Measurements from ENCODE around the gene LYPD1. TPM values are rescaled to one million over a fixed set of nuclear protein-coding genes. Genes with fewer than 3 reads are reported as not detected.

LYPD1 gene
- total RNA-seq, 1 donor from 2014 or later: 5.5 TPM

DNA sequence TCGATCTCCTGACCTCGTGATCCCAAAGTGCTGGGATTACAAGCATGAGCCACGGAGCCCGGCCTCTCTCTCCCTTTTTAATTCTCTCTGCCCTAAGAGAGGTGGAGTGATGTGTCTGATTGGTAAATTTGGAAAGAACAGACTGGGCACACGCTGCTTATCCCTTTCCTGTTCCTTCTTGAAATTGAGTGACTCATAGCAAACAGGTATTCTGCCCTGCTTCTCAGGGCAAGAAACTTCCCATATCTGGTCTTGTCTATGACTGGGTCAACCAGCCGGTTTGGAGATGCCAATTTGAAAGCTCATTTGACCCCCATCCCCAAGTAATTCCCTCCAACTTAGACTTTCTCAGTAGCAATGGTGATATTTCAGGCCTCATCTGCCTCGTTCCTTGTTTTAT, 15.0 kb downstream of the LYPD1 start:
- H3K4me3 Mint-ChIP-seq: no peak overlapping the region

DNA sequence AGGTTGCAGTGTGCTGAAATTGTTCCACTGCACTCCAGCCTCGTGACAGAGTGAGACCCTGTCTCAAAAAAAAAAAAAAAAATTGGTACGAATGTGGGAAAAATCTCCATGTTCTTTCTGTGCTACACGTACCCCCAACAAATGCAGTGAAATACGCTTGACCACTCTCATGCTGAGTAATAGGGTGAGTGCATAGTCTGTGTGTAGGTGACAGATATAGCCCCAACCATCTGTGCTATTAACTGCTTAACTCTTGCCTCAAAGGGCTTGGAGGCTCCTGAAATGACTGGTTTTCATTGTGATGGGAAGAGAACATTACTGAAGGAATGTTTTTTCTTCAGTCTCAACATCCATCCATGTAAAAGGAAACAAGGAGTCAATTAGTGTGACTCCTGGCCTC, 15.7 kb downstream of the LYPD1 start:
- H3K27me3 Mint-ChIP-seq (ENCODE audit: low read depth): no peaks in the 10 kb centered on the region

More for the DNA sequence above, 15.0 kb downstream of the LYPD1 start:
- TF ChIP-seq, protein P1, sequence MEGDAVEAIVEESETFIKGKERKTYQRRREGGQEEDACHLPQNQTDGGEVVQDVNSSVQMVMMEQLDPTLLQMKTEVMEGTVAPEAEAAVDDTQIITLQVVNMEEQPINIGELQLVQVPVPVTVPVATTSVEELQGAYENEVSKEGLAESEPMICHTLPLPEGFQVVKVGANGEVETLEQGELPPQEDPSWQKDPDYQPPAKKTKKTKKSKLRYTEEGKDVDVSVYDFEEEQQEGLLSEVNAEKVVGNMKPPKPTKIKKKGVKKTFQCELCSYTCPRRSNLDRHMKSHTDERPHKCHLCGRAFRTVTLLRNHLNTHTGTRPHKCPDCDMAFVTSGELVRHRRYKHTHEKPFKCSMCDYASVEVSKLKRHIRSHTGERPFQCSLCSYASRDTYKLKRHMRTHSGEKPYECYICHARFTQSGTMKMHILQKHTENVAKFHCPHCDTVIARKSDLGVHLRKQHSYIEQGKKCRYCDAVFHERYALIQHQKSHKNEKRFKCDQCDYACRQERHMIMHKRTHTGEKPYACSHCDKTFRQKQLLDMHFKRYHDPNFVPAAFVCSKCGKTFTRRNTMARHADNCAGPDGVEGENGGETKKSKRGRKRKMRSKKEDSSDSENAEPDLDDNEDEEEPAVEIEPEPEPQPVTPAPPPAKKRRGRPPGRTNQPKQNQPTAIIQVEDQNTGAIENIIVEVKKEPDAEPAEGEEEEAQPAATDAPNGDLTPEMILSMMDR (IDR thresholded peaks at IDR 0.05; ENCODE audit: unreplicated experiment): no peak
- Mint-ChIP-seq H3K36me3 (no peaks in the 10 kb centered on the region), H3K27me3 (ENCODE audit: low read depth) (no peaks in the 10 kb centered on the region), H3K4me1 (peaks cover 9% of the 10 kb centered on the region), H3K27ac (no peak overlapping the region), H3K9me3 (no peaks in the 10 kb centered on the region)
- no peak for DNase-seq (ENCODE audit: low spot score in 2 of 2, unreplicated experiment in 2 of 2)

DNA sequence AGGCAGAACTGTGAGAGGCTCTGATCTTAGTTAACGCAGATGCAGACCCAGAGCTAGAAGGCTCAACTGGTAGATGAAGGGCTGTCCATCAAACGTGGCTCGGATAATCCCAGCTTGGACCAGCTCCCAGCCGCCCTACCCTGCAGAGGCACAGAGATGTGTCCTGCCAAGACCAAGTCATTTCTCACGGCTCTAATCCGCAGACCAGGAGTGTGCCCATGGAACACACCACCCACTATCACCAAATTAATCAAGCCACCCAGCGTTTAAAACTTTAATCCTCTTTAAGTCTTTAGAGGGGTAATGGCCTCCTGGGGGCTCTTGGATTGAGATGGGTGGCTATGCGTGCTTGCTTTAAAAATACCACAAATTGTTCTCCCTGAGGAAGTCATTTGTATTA, 17.5 kb downstream of the LYPD1 start:
- Mint-ChIP-seq H3K36me3 (no peaks in the 10 kb centered on the region), H3K27ac (no peak overlapping the region)
- no peak for DNase-seq (ENCODE audit: low spot score in 2 of 2, unreplicated experiment in 2 of 2)

More for the DNA sequence above, 15.7 kb downstream of the LYPD1 start:
- peaks cover 9% of the 10 kb centered on the region for H3K4me1 Mint-ChIP-seq
- H3K36me3 Mint-ChIP-seq: no peaks in the 10 kb centered on the region
- TF ChIP-seq, protein P1 (IDR thresholded peaks at IDR 0.05; ENCODE audit: unreplicated experiment): no peak
- no peak for DNase-seq (ENCODE audit: low spot score in 2 of 2, unreplicated experiment in 2 of 2)
- H3K27ac Mint-ChIP-seq: no peak overlapping the region
- no peaks in the 10 kb centered on the region for H3K9me3 Mint-ChIP-seq
- no peak overlapping the region for H3K4me3 Mint-ChIP-seq

DNA sequence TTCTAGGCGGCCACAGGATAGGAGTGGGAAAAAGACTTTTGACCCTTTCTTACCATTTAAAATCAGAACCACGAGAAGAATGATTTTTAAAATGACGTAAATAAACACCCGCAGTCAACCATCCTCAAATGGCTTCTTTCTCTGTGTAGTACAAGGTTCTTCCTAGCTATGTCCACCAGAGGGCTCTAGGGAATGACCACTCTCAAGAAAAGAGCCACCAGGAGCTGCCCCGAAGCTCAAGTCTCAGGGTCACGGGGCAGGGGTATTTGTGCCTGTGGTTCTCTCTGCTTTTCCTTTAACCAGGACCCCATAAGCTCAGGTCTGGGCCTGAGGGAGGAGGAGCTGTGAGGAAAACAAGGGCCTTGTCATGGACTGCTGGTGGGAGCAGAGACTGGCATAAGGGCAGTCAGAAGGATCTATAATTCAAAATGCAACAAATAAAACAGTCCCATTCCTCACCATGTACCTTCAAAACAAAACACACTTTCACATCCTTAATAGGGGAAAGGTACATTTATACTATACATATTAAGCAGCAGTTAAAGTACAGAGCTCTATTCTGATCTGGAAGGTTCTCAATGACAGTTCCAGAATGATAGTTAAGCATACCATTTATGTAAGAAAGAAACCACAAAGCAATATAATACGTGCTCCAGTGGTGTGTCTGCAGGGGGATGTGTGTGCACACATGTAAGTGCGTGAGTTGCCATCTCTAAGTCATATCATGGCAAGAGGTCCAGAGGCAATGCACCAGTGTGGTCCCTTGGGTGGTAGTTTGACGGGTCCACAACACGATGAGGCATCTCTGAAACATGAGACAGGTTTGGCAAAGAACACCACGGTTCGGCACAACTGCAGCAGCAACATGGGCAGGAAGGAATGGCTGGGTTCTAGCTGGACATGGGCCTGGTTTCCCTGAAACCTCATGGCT, 18.6 kb downstream of the LYPD1 start:
- Mint-ChIP-seq H3K27me3 (ENCODE audit: low read depth) (peaks cover 6% of the 10 kb centered on the region), H3K4me3 (no peak overlapping the region), H3K36me3 (no peaks in the 10 kb centered on the region), H3K9me3 (no peaks in the 10 kb centered on the region), H3K27ac (no peak overlapping the region), H3K4me1 (peaks cover 7% of the 10 kb centered on the region)
- TF ChIP-seq, protein P1 (IDR thresholded peaks at IDR 0.05; ENCODE audit: unreplicated experiment): peak; percentile 73
- no peak for DNase-seq (ENCODE audit: low spot score in 2 of 2, unreplicated experiment in 2 of 2)

More for the DNA sequence above, 17.5 kb downstream of the LYPD1 start:
- TF ChIP-seq, protein P1 (IDR thresholded peaks at IDR 0.05; ENCODE audit: unreplicated experiment): no peak
- Mint-ChIP-seq H3K27me3 (ENCODE audit: low read depth) (peaks cover 6% of the 10 kb centered on the region), H3K4me1 (peaks cover 9% of the 10 kb centered on the region), H3K4me3 (no peak overlapping the region), H3K9me3 (no peaks in the 10 kb centered on the region)

DNA sequence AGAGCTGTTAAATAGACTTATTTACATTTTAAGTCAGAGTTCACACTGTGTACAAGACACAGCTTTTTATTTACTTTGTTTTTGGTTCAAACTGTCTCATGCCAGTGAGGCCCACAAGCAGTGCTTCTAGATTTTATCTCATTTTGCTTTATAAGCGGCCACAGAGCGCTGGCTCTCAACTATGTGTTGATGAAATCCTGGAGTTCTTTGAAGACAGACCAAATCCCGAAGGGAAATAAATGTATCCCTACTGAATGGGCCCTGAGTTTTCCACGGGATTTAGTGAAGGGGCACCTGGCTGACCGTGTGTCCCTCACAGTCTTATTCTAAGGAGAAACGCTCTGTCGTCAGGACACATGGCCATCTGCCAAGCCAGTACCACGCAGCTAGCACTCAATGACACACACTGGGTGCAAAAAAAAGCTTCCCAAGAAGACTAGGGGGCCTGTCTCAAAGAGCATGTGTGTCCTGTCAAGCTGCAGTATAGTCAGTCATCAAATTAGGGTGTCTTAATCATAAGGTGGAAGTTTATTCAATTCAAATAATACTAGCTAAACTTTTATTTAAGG, 23.4 kb downstream of the LYPD1 start:
- DNase-seq (ENCODE audit: low spot score in 2 of 2, unreplicated experiment in 2 of 2): no peak
- Mint-ChIP-seq H3K27me3 (ENCODE audit: low read depth) (peaks cover 6% of the 10 kb centered on the region), H3K27ac (no peak overlapping the region), H3K4me3 (no peak overlapping the region), H3K36me3 (no peaks in the 10 kb centered on the region), H3K4me1 (peaks cover 4% of the 10 kb centered on the region), H3K9me3 (no peaks in the 10 kb centered on the region)
- TF ChIP-seq, protein P1 (IDR thresholded peaks at IDR 0.05; ENCODE audit: unreplicated experiment): no peak

Data from mesothelial cell of epicardium (in vitro differentiated cells).